Measurements from ENCODE around the gene ZNF25. TPM values are rescaled to one million over a fixed set of nuclear protein-coding genes. Genes with fewer than 3 reads are reported as not detected.
"Not testable (repeated sequence)": the region's sequence is repeated elsewhere in the genome, so short reads cannot be mapped to it uniquely, and the experiment has no call there.

ZNF25 gene
- total RNA-seq, 1 donor from 2014 or later: 7.6 TPM

DNA sequence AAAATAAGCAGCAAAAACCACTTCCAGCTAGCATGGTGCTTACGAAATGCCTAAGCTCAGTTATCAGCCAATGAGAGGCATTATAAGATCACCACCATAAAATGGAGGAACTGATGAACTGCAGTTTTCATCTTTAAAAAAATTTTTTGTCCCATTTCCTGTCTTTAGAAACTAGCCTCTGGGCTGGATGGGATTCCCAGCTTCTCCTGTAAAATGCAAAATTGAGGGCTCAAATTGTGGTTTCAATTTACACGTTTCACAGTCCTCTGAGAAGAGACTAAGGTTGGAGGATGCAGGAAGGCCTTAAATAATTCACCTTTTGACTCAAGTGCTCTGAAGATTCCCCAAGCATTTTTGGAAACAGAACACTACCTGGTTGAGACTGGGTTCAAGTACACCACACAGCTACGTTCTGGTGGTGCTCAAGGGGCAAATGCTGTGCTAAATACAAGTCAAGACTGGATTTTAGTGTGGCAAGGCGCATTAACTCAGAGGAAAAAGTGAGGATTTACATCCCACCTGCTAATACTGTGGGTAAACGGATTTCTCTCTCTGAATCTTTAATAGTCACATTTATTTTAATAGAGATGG lies 951 bp downstream of the ZNF25 start:
- peaks cover 23% of the 10 kb centered on the region for H3K4me1 Mint-ChIP-seq
- H3K36me3 Mint-ChIP-seq (ENCODE audit: low read depth): peaks cover 24% of the 10 kb centered on the region
- peak overlapping the region; percentile 95 for H3K4me3 Mint-ChIP-seq
- peak; percentile 68 for DNase-seq
- peak overlapping the region; percentile 98 for H3K27ac Mint-ChIP-seq
- intact Hi-C loops (cut with micrococcal nuclease): loop anchor here (10.0 kb wide), 1 partner anchor 389 kb away; no protein-coding TSS in a partner anchor
- peaks cover 5% of the 10 kb centered on the region for H3K9me3 Mint-ChIP-seq
- H3K27me3 Mint-ChIP-seq: no peaks in the 10 kb centered on the region

DNA sequence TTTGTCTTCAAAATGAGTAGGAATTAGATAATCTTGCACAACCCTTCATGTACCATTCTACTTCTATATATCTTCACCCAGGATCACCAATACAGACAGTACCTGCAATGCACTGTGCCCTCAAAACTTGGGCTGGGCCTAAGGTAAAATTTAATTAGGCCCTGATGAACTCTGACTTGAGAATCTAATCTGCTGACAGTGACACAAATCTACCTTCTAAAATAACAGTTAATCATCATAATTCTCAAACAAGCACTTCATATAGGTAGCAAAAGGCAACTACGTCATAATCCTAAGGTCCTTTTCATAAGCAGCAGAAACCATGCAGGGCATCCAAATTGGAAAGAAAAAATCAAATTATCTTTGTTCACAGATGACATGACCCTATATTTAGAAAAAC lies 4.1 kb downstream of the ZNF25 start:
- H3K4me1 Mint-ChIP-seq: peaks cover 23% of the 10 kb centered on the region
- no peak overlapping the region for H3K4me3 Mint-ChIP-seq
- H3K27ac Mint-ChIP-seq: no peak overlapping the region
- intact Hi-C loops (cut with micrococcal nuclease): loop anchor here (10.0 kb wide), 1 partner anchor 392 kb away; no protein-coding TSS in a partner anchor
- peaks cover 13% of the 10 kb centered on the region for H3K9me3 Mint-ChIP-seq
- peaks cover 48% of the 10 kb centered on the region for H3K36me3 Mint-ChIP-seq (ENCODE audit: low read depth)
- H3K27me3 Mint-ChIP-seq: no peaks in the 10 kb centered on the region
- no peak for DNase-seq

DNA sequence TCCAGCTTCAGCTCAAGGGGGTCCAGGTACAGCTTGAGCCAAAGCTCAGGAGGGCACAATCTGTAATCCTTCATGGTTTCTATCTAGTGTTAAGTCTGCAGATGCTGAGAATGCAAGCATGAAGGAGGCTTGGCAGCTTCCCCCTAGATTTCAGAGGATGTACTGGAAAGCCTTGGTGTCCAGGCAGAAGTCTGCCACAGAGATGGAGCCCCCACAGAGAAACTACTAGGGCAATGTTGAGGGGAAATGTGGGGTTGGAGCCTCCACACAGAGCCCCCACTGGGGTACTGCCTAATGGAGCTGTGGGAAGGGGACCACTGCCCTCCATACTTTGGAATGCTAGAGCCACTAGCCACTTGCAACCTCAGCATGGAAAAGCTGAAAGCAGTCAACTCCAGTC lies 11.4 kb downstream of the ZNF25 start:
- H3K4me3 Mint-ChIP-seq: no peak overlapping the region
- H3K27me3 Mint-ChIP-seq: no peaks in the 10 kb centered on the region
- no peak overlapping the region for H3K27ac Mint-ChIP-seq
- H3K36me3 Mint-ChIP-seq (ENCODE audit: low read depth): peaks cover 57% of the 10 kb centered on the region
- DNase-seq: no peak
- H3K9me3 Mint-ChIP-seq: peaks cover 14% of the 10 kb centered on the region
- no peaks in the 10 kb centered on the region for H3K4me1 Mint-ChIP-seq
- intact Hi-C loops (cut with micrococcal nuclease): no loop called here

GRCh38 chr10:37960591-37961137 lies 15.8 kb downstream of the ZNF25 start:
- Mint-ChIP-seq H3K4me3 (no peak overlapping the region), H3K4me1 (no peaks in the 10 kb centered on the region), H3K36me3 (ENCODE audit: low read depth) (peaks cover 55% of the 10 kb centered on the region), H3K27ac (no peak overlapping the region), H3K9me3 (peaks cover 25% of the 10 kb centered on the region), H3K27me3 (no peaks in the 10 kb centered on the region)
- DNase-seq: no peak
- intact Hi-C loops (cut with micrococcal nuclease): no loop called here

- H3K4me1 Mint-ChIP-seq: no peaks in the 10 kb centered on the region
- no peak for DNase-seq
- H3K36me3 Mint-ChIP-seq (ENCODE audit: low read depth): peaks cover 67% of the 10 kb centered on the region
- intact Hi-C loops (cut with micrococcal nuclease): no loop called here
- H3K27me3 Mint-ChIP-seq: no peaks in the 10 kb centered on the region
- peaks cover 34% of the 10 kb centered on the region for H3K9me3 Mint-ChIP-seq
- H3K27ac Mint-ChIP-seq: no peak overlapping the region
- H3K4me3 Mint-ChIP-seq: no peak overlapping the region
Measured at GRCh38 chr10:37957841-37958240, 18.6 kb downstream of the ZNF25 start.

DNA sequence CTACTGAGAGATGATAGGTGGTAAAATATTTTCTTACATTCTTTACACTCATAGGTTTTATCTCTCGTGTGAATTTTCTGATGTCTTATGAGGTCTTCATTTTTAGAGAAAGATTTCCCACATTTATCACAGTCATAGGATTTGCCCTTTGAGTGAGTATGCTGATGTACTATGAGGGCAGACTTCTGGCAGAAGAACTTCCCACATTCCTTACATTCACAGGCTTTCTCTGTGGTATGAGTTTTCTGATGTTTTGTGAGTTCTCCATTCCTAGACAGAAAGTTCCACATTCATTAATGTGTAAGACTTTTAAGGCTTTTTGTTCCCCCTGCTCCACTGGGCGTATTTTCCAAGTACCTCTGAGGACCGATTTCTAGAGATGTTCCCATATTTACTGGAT lies 23.5 kb downstream of the ZNF25 start:
- intact Hi-C loops (cut with micrococcal nuclease): no loop called here
- no peak for DNase-seq
- H3K9me3 Mint-ChIP-seq: peaks cover 42% of the 10 kb centered on the region
- H3K36me3 Mint-ChIP-seq (ENCODE audit: low read depth): peaks cover 77% of the 10 kb centered on the region
- no peaks in the 10 kb centered on the region for H3K27me3 Mint-ChIP-seq
- H3K4me1 Mint-ChIP-seq: no peaks in the 10 kb centered on the region
- no peak overlapping the region for H3K4me3 Mint-ChIP-seq
- H3K27ac Mint-ChIP-seq: no peak overlapping the region

GRCh38 chr10:37952043-37952755 lies 24.2 kb downstream of the ZNF25 start:
- intact Hi-C loops (cut with micrococcal nuclease): no loop called here
- peaks cover 37% of the 10 kb centered on the region for H3K9me3 Mint-ChIP-seq
- H3K4me1 Mint-ChIP-seq: no peaks in the 10 kb centered on the region
- H3K27ac Mint-ChIP-seq: no peak overlapping the region
- H3K27me3 Mint-ChIP-seq: no peaks in the 10 kb centered on the region
- DNase-seq: no peak
- no peak overlapping the region for H3K4me3 Mint-ChIP-seq
- peaks cover 71% of the 10 kb centered on the region for H3K36me3 Mint-ChIP-seq (ENCODE audit: low read depth)

- DNase-seq: no peak
- intact Hi-C loops (cut with micrococcal nuclease): no loop called here
- H3K27ac Mint-ChIP-seq: no peak overlapping the region
- H3K4me3 Mint-ChIP-seq: no peak overlapping the region
- H3K4me1 Mint-ChIP-seq: no peaks in the 10 kb centered on the region
- H3K36me3 Mint-ChIP-seq (ENCODE audit: low read depth): peaks cover 36% of the 10 kb centered on the region
- H3K27me3 Mint-ChIP-seq: no peaks in the 10 kb centered on the region
- H3K9me3 Mint-ChIP-seq: peaks cover 15% of the 10 kb centered on the region
Measured at GRCh38 chr10:37948210-37948609, 28.2 kb downstream of the ZNF25 start.

GRCh38 chr10:37947526-37947925 lies 28.9 kb downstream of the ZNF25 start:
- Mint-ChIP-seq H3K27ac (no peak overlapping the region), H3K27me3 (no peaks in the 10 kb centered on the region), H3K4me1 (no peaks in the 10 kb centered on the region), H3K4me3 (no peak overlapping the region), H3K36me3 (ENCODE audit: low read depth) (peaks cover 30% of the 10 kb centered on the region), H3K9me3 (peaks cover 14% of the 10 kb centered on the region)
- intact Hi-C loops (cut with micrococcal nuclease): no loop called here
- DNase-seq: no peak

- Mint-ChIP-seq H3K27me3 (no peaks in the 10 kb centered on the region), H3K36me3 (ENCODE audit: low read depth) (no peaks in the 10 kb centered on the region), H3K4me1 (no peaks in the 10 kb centered on the region), H3K9me3 (peaks cover 4% of the 10 kb centered on the region), H3K27ac (no peak overlapping the region), H3K4me3 (no peak overlapping the region)
- no peak for DNase-seq
- intact Hi-C loops (cut with micrococcal nuclease): no loop called here
Measured at GRCh38 chr10:37937864-37938263, 38.6 kb downstream of the ZNF25 start.

DNA sequence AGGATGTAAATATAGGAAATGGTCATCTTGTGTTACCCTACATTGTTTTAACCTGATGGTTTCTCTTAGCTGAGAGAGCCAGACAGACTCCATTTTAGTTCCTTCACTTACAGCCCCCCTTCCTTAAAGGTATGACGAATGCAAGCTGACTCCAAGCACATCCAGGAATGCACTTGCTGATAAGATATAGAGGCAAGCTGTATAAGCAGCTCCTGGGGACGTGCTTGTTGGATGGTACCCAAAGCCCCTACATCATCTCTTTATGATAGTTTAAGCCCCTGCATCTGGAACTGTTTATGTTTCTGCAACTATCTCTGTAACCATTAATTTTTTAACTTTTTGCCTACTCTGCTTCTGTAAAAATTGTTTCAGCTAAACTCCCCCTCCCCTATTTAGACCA lies 41.7 kb downstream of the ZNF25 start:
- no peaks in the 10 kb centered on the region for H3K36me3 Mint-ChIP-seq (ENCODE audit: low read depth)
- H3K4me1 Mint-ChIP-seq: no peaks in the 10 kb centered on the region
- no peaks in the 10 kb centered on the region for H3K27me3 Mint-ChIP-seq
- no peak overlapping the region for H3K4me3 Mint-ChIP-seq
- H3K9me3 Mint-ChIP-seq: peaks cover 8% of the 10 kb centered on the region
- H3K27ac Mint-ChIP-seq: no peak overlapping the region
- intact Hi-C loops (cut with micrococcal nuclease): no loop called here
- DNase-seq: no peak

DNA sequence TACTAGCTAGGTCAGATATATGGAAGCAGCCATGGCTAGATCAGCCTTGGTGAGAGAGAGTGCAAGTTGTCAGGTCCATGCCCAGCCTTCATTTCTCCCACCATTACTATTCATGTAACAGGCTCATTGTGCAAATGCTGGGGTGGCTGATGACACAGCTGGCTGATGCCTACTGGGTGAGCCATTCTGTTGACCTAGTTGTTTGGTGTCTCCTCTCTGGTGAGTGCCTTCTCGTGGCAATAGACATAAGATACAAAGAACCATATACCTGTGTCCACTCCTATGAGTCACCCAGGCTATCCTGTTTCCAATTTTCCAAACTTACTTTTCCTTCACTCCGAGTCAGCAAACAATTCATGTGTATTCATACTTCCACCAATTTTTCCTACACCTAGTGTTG lies 46.0 kb downstream of the ZNF25 start:
- Mint-ChIP-seq H3K4me3 (no peak overlapping the region), H3K27me3 (no peaks in the 10 kb centered on the region), H3K9me3 (peaks cover 8% of the 10 kb centered on the region), H3K36me3 (ENCODE audit: low read depth) (no peaks in the 10 kb centered on the region), H3K4me1 (no peaks in the 10 kb centered on the region), H3K27ac (no peak overlapping the region)
- intact Hi-C loops (cut with micrococcal nuclease): no loop called here
- no peak for DNase-seq

- H3K36me3 Mint-ChIP-seq (ENCODE audit: low read depth); DNase-seq; intact Hi-C loops (cut with micrococcal nuclease); H3K9me3 Mint-ChIP-seq; H3K27ac Mint-ChIP-seq; H3K4me1 Mint-ChIP-seq; H3K4me3 Mint-ChIP-seq; H3K27me3 Mint-ChIP-seq: not testable (repeated sequence)
Measured at GRCh38 chr10:37908165-37908564, 68.3 kb downstream of the ZNF25 start.

DNA sequence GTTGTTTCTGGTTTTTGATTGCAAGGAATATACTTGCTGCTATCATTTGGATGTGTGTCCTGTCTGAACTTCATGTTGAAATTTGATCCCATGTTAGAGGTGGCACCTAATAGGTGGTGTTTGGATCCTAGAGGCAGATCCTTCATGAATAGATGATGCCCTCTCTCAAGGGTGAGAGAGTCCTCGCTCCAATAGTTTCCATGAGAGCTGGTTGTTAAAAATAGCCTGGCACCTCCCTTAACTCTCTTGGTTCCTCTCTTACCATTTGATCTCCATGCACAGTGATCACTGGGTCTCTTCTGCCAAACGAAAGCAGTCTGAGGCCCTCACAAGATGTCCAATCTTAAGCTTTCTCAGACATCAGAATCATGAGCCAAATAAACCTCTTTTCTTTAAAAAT lies 70.1 kb downstream of the ZNF25 start:
- H3K27me3 Mint-ChIP-seq: no peaks in the 10 kb centered on the region
- no peaks in the 10 kb centered on the region for H3K36me3 Mint-ChIP-seq (ENCODE audit: low read depth)
- no peaks in the 10 kb centered on the region for H3K9me3 Mint-ChIP-seq
- no peaks in the 10 kb centered on the region for H3K4me1 Mint-ChIP-seq
- no peak for DNase-seq
- H3K27ac Mint-ChIP-seq: no peak overlapping the region
- H3K4me3 Mint-ChIP-seq: no peak overlapping the region
- intact Hi-C loops (cut with micrococcal nuclease): no loop called here

All from activated CD4-positive, alpha-beta T cell treated with anti-CD3 and anti-CD28 coated beads, Interleukin-2, amount 10 ng/mL, durations not matched to agents 24 days and 14 days (primary cell).